GM12864 (cell line): ENCODE data around the gene ENGASE.

Experiments used
- DNase-seq: peaks from one replicate; pipeline ENCODE4 v3.0.0-alpha.2; 2011; ENCODE audit warnings: low read depth
- H3K4me3 ChIP-seq: 2 replicates; pipeline ENCODE4 v1.5.1; 2011; ENCODE audit warnings: mild to moderate bottlenecking, low read depth, low read length, control low read depth
- CTCF ChIP-seq: IDR thresholded peaks from 2 replicates; pipeline ENCODE4 v1.5.1; 2011; ENCODE audit warnings: low read depth, mild to moderate bottlenecking, moderate library complexity, low read length, control low read depth, inconsistent platforms; ENCODE audit errors: missing control alignments

ENGASE gene

GRCh38 chr17:79131274-79131635 is 56.6 kb downstream of the ENGASE start:
- TF ChIP-seq CTCF, result no peak
- no peak for DNase-seq
- no peak overlapping the region for H3K4me3 ChIP-seq

- TF ChIP-seq CTCF, result no peak
Measured at GRCh38 chr17:79131701-79132100, 57.1 kb downstream of the ENGASE start.

GRCh38 chr17:79132271-79133064 is 57.8 kb downstream of the ENGASE start:
- DNase-seq, result no peak
- TF ChIP-seq CTCF, result no peak
- no peak overlapping the region for H3K4me3 ChIP-seq

More at GRCh38 chr17:79131701-79132100, 57.1 kb downstream of the ENGASE start:
- DNase-seq, result no peak
- no peak overlapping the region for H3K4me3 ChIP-seq

GRCh38 chr17:79133214-79133613 is 58.6 kb downstream of the ENGASE start:
- DNase-seq, result no peak
- no peak overlapping the region for H3K4me3 ChIP-seq
- no peak for TF ChIP-seq CTCF

- DNase-seq, result no peak
- H3K4me3 ChIP-seq, result no peak overlapping the region
- no peak for TF ChIP-seq CTCF
Measured at GRCh38 chr17:79133985-79134384, 59.4 kb downstream of the ENGASE start.

GRCh38 chr17:79135011-79135410 is 60.4 kb downstream of the ENGASE start:
- TF ChIP-seq CTCF, result no peak
- no peak for DNase-seq
- no peak overlapping the region for H3K4me3 ChIP-seq

GRCh38 chr17:79135628-79136405 is 61.2 kb downstream of the ENGASE start:
- DNase-seq, result no peak
- H3K4me3 ChIP-seq, result no peak overlapping the region
- no peak for TF ChIP-seq CTCF
